NCI-H2227 (cell line): Measurements from ENCODE around the gene ABCC4.

Source experiments
- DNase-seq: peaks from one replicate; lab custom pipeline; 2025; ENCODE audit not compliant: unreplicated experiment; lab: John Stamatoyannopoulos, UW

Gene ABCC4

GRCh38 chr13:95073747-95074311 is 227.4 kb downstream of the ABCC4 start:
- no peak for DNase-seq

- DNase-seq, result no peak
Observed at GRCh38 chr13:95067303-95067702, 233.9 kb downstream of the ABCC4 start.

GRCh38 chr13:95060014-95060519 is 241.2 kb downstream of the ABCC4 start:
- no peak for DNase-seq

- no peak for DNase-seq
Observed at GRCh38 chr13:95059306-95059705, 241.9 kb downstream of the ABCC4 start.

- no peak for DNase-seq
Observed at GRCh38 chr13:95058680-95059079, 242.6 kb downstream of the ABCC4 start.

- DNase-seq, result no peak
Observed at GRCh38 chr13:95056266-95056665, 245.0 kb downstream of the ABCC4 start.

- no peak for DNase-seq
Observed at GRCh38 chr13:95050800-95051615, 250.2 kb downstream of the ABCC4 start.

GRCh38 chr13:95049772-95050171 is 251.5 kb downstream of the ABCC4 start:
- DNase-seq, result no peak

- DNase-seq, result no peak
Observed at GRCh38 chr13:95044452-95045205, 256.6 kb downstream of the ABCC4 start.

GRCh38 chr13:95039415-95039814 is 261.8 kb downstream of the ABCC4 start:
- DNase-seq, result no peak

- DNase-seq, result no peak
Observed at GRCh38 chr13:95038949-95039348, 262.3 kb downstream of the ABCC4 start.

GRCh38 chr13:95035311-95036109 is 265.7 kb downstream of the ABCC4 start:
- no peak for DNase-seq

- no peak for DNase-seq
Observed at GRCh38 chr13:95033890-95034289, 267.4 kb downstream of the ABCC4 start.

- DNase-seq, result no peak
Observed at GRCh38 chr13:95032121-95032520, 269.1 kb downstream of the ABCC4 start.

- DNase-seq, result no peak
Observed at GRCh38 chr13:95030821-95031343, 270.4 kb downstream of the ABCC4 start.

- DNase-seq, result no peak
Observed at GRCh38 chr13:95027638-95028037, 273.6 kb downstream of the ABCC4 start.

GRCh38 chr13:95025116-95025515 is 276.1 kb downstream of the ABCC4 start:
- DNase-seq, result no peak

- no peak for DNase-seq
Observed at GRCh38 chr13:95023405-95023804, 277.8 kb downstream of the ABCC4 start.

GRCh38 chr13:95020298-95020987 is 280.8 kb downstream of the ABCC4 start:
- no peak for DNase-seq

- no peak for DNase-seq
Observed at GRCh38 chr13:95019886-95020285, 281.4 kb downstream of the ABCC4 start.
